HFF-Myc (cell line): ENCODE data around the gene MRC2.
"Not testable (repeated sequence)": the region's sequence is repeated elsewhere in the genome, so short reads cannot be mapped to it uniquely, and the experiment has no call there.

Experiments used
- DNase-seq: peaks from one replicate; pipeline ENCODE4 v3.0.0-alpha.2; 2011; ENCODE audit warnings: low read depth; ENCODE audit errors: extremely low read depth
- H3K4me3 ChIP-seq: replicated peaks from 2 replicates; pipeline ENCODE4 v1.5.1; 2011; ENCODE audit warnings: low read depth, mild to moderate bottlenecking, control low read depth, low read length
- CTCF ChIP-seq: IDR thresholded peaks from 2 replicates; pipeline ENCODE4 v1.5.1; 2012; ENCODE audit warnings: mild to moderate bottlenecking, low read depth, low read length, control low read depth; ENCODE audit errors: missing control alignments

The MRC2 gene

GRCh38 chr17:62692159-62692651 is 64.7 kb downstream of the MRC2 start:
- DNase-seq = no peak
- H3K4me3 ChIP-seq = no peak overlapping the region
- no peak for TF ChIP-seq CTCF

- no peak overlapping the region for H3K4me3 ChIP-seq
- TF ChIP-seq CTCF = peak; percentile 51
- no peak for DNase-seq
These were observed 65.4 kb downstream of the MRC2 start for GRCh38 chr17:62692721-62693431.

- no peak for DNase-seq
- no peak overlapping the region for H3K4me3 ChIP-seq
- no peak for TF ChIP-seq CTCF
These were observed 66.3 kb downstream of the MRC2 start for GRCh38 chr17:62693616-62694409.

- not testable (repeated sequence) for H3K4me3 ChIP-seq, DNase-seq
These were observed 67.7 kb downstream of the MRC2 start for GRCh38 chr17:62695093-62695738.

- TF ChIP-seq CTCF = no peak
- no peak for DNase-seq
These were observed 68.8 kb downstream of the MRC2 start for GRCh38 chr17:62696256-62696655.

GRCh38 chr17:62696726-62697490 is 69.4 kb downstream of the MRC2 start:
- no peak for DNase-seq
- TF ChIP-seq CTCF = no peak
- no peak overlapping the region for H3K4me3 ChIP-seq

More at GRCh38 chr17:62696256-62696655, 68.8 kb downstream of the MRC2 start:
- no peak overlapping the region for H3K4me3 ChIP-seq

GRCh38 chr17:62698459-62698858 is 71.0 kb downstream of the MRC2 start:
- DNase-seq, H3K4me3 ChIP-seq: not testable (repeated sequence)
